Stimulated activated CD8-positive, alpha-beta memory T cell treated with anti-CD3 and anti-CD28 coated beads, Interleukin-4, amount 100 ng/mL, for 4 hours (primary cell): ENCODE results near the gene TFE3.
A peak's percentile ranks its signal among the peaks of the same experiment; 100 is the strongest.

Experiments
- DNase-seq, 2 donors: peaks; one replicate each; pipeline ENCODE4 v3.0.0-alpha.2; 2020; ENCODE audit warnings: low read depth in 2 of 2, low spot score in 1 of 2

TFE3 gene

GRCh38 chrX:49060914-49061313, 17.8 kb upstream of the TFE3 start:
- DNase-seq = no peak

GRCh38 chrX:49059681-49060085, 16.5 kb upstream of the TFE3 start:
- DNase-seq = no peak

- no peak for DNase-seq
Observed at GRCh38 chrX:49059201-49059600, 16.0 kb upstream of the TFE3 start.

GRCh38 chrX:49058794-49059193, 15.6 kb upstream of the TFE3 start, which contains the start of gene CCDC120:
Gene CCDC120, plus strand, starts transcription at chrX:49058999. Its CDS starts 3,043 bp downstream, at chrX:49062042.
- no peak for DNase-seq

DNA sequence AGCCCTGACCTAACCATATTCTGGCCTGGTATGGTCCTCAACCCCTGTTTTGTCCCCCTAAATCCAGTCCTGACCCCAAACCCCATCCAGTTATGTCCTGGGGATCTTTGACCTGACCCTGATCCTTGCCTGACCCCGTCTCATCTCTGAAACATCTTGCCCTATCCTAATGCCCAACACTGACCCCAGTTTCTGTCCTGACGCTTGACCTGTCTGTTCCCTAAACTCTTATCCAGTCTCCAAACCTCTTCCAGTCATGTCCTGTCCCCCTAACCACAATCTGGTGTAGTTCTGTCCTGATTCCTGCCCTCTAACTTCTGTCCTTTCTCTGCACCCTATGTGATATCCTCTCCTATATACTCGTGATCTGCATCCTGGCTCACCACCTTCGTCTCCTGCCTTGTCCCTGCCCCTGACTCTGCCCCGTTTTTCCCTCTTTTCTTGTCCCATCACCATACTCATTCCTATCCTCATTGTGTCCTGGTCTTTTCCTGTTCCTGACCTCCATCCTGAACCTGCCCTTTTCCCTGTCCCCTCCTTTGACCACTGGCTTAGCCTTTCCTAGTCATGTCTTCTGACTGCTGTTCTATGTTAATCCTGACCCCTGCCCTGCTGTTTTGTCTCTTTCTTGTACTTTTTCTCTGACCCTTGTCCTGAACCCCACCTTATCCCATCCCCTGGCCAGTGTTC, 11.1 kb upstream of the TFE3 start:
- no peak for DNase-seq

DNA sequence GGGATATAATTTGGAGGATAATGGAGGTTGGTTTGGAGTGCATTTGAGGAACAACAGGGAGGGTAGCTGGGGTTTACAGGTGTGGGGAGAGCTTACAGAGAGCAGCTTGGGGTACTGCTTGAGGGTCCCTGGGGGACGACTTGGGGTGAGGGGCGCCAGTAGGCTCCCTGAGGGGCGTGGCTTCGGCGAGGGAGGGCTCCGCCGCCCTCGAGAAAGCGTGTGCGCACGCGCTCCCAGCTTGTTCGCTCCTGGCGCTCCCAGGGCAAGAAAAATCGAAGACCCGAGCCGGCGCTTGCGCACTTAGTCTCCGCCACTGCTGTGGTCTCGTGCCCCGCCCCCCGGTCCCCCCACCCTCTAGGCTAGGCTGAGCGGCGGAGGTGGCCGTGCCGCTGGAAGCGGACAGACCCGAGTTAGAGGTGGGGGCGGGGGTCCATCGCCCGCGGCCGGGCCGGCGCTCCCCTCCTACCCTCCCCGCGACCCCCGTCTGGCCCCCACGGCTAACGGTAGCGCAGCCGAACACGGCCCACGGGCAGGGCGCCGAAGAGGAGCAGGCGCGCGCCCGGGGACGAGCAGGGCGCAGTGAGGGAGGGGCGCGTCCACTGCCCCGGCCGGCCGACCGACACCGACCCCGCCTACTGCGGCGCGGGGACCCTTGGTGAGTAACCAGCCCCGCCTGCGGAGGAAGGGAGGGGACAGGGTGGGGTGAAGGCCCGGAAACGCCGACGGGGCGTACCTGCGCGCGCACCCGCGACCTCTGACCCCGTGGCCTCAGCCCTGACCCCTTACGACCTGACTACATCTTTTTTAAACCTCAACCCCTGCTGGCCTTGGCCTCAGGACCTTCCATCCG, 10.3 kb upstream of the TFE3 start:
- peak in 1 of 2 donors; percentile 38 for DNase-seq

DNA sequence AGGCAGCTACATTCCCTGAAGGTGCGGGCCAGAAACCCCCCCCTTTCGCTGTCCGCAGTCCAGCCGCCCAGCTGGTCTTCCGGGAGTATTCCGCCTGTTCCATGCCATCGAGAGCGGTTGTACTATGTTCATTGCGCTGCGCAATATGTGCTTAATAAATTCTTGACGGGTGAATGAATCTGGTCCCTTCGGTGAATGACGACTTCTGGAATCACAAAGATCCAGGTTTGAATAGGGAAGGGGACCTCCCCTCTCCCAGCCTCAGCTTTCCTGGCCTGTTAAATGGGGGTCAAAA, 777 bp upstream of the TFE3 start:
- DNase-seq = no peak

GRCh38 chrX:49042581-49043219, 457 bp downstream of the TFE3 start:
- DNase-seq = no peak

DNA sequence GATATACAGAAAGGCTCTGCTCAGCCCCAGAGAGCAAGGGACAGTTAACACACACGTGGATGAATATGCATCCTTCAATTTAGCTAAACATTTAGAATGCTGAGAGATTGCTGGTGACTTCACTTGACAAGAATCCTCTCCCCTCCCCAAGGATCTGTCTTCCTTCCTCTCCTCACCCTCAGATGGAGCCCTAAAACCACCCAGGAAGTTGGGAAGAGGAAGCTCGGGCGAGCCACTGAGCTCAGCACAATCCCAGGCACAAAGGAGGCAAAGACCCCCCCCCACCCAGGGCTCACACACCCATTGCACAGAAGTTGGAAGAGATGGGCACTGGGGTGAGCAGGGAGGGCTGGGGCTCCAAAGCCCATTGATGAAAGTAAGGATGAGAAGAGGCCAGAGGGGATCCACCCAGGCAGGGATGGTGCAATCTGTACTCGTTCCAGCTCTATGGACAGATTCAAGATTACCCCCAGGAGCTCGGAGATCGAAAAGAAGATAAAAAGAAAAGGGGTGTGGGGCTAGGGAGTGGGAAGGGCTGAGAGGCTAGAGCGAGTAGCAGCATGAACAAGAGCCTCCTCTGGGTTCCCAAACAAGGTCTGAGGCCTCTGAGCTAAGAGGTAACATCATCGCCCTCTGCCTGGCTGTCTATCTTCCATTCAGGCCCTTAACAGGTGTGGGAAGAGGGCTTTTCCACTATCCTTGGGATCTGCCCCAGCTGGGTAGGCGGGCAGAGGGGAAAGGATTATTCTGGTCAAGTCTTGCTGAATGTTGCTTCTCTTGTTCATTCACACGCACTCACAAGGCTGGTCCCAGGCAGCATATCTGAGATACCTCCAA, 1.2 kb downstream of the TFE3 start:
- DNase-seq = no peak

- DNase-seq = no peak
Observed at GRCh38 chrX:49040376-49040955, 2.7 kb downstream of the TFE3 start.

DNA sequence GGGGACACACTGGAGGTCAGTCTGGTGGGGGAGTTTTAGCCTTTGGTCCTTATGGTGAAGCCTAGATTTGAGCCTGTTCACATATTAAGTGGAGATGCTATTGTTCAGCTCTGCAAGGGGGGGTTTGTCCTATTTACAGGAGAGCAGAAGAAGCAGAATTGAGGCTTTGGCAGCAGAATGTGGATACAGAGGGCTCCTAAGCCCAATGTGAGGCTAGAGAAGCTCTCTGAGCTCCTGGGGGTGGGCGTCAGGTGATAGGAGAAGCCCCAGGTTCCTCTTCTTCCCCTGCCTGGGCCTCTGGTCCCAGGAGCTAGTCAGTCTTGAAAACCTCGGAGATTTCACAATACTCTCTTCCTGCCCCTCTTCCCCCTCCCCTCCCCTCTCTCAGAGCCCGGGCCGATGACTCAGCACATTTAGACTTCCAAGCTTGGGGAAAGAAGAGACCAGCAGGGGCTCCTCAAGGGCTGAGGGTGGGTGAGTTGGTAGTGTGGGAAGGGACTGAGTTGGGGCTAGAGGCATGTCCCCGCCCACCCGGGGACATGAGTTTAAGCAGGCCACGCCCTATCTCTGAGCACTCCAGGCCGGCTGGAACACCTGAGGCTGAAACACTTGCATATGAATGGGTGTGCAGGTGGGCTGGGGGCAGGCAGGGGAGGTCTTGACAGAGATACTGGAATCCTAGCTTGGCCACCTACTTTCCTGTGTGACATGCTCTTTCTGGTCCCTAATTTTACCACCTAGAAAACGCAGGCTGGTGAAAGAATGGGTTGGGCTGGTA, 3.4 kb downstream of the TFE3 start:
- peak in 1 of 2 donors; percentile 29 for DNase-seq

GRCh38 chrX:49037883-49038475, 5.2 kb downstream of the TFE3 start:
- no peak for DNase-seq

DNA sequence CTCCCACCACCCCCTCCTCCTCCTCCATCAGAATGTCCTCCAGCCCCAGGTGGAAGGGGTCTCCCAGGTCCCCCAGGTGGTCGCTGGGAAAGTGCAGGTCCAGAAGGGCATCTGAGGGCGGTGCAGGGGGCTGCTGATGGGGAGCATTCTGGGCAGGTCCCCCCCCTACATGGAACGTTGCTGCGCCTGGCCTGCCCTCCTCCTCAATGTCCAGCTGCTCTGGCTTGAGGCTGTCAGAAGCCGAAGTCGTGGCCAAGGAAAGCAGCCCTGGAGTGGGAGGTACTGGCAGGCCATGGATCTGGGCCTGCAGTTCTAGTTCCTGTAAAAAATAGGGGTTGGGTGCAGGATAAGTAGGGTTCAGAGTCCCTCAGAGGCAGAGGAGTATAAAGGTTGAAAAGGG, 12.9 kb downstream of the TFE3 start:
- no peak for DNase-seq

DNA sequence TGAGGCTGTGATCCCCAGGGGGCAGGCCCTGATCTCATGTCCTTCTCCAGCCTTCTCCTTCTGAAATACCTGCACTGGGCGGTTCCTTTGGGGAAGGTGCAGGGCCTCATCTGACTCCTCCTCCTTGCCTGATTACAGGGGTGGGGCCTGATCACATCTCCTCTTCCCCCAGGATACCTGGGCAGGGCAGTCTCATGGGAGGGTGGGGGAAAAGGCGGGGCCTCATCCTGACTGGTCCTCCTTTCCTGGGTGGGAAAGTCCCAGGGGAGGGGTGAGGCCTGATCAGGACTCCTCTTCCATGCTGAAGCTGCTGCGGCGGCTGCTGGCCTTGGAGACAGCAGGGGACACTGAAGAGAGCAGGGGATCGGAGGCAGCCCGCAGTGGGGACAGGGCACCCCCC, 13.3 kb downstream of the TFE3 start:
- DNase-seq = no peak

DNA sequence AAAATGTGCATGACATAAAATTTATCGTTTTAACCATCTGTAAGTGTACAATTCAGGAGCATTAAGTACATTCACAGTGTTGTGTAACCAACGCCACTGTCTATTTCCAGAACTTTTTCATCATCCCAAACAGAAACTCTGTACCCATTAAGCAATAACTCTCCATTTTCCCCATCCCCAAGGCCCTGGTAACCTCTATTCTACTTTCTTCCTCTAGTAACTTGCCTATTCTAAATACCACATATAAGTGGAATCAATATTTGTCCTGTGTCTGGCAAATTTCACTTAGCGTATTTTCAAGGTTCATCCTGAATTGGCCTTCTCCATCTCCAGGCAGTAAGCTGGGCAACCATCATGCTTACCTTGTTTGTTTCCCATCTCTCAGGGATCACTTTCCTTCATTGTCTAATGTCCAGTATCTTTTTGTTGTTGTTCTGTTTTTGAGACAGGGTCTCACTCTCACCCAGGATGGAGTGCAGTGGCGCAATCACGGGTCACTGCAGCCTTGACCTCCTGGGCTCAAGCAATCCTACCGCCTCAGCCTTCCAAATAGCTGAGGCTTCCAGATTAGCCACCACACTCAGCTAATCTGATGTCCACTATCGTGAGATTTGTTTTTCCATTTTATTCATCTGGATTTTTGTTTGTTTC, 23.4 kb downstream of the TFE3 start:
- DNase-seq = no peak

DNA sequence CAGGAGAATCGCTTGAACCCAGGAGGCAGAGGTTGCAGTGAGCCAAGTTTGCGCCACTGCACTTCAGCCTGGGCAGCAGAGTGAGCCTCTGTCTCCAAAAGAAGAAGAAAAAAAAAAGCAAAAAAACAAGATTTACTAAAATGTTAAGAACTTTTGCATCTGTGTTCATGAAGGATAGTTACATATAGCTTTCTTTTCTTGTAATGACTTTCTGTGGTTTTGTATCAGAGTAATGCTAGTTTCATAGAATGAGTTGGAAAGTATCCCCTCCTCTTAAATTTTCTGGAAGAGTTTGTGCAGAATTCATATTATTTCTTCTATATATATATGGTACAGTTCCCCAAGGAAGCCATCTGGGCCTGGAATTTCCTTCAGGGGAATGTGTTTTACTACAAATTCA, 24.1 kb downstream of the TFE3 start:
- DNase-seq = no peak

- no peak for DNase-seq
Observed at GRCh38 chrX:49003696-49004095, 39.5 kb downstream of the TFE3 start.

DNA sequence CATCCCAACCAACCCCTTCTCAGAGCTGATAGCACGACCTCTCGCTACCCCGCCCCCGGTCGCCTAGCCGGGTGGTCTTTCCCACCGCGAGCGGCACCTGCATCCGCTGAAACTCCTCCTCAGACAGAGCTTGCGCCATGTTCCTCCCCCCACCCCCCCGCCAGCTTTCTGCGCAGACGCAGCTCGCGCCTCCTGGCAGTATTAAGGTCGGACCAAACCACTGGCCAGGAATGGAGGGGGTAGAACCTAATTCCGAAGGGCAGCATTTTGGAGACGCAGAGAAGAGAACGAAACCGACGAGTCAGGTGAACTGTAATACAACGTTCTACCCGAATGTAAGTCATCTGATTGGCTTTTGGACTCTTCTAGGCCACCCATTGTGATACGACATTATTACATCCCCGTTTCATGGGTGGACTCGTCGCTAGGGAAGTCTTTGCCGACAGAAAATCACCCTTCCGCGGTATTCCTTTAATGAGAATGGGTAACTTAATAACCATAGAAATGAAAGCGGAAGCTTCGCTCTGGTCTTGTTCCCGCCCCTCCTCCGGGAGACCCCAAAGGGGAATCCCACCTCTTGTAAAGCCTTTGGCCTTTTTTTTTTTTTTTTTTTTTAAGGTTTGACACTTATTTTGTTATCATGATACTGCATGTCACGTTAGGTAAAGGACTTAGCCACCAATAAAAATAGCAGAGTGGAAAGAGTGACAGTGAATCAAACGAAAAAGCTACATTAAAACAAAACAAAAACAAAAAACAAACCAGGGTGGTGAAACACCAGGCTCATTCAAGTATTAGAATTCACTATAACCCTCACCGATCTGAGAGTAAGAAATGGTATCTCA, 40.8 kb downstream of the TFE3 start, which contains the start of gene GRIPAP1:
Gene GRIPAP1, minus strand, starts transcription at position 174 of the 845 bp plus-strand sequence. Its CDS starts 35 bp downstream, at position 139.
- DNase-seq = peak; percentile 42 to 60
